Upper lobe of left lung (tissue), 4 donors: ENCODE data around the gene FNDC5.

Experiments
- CTCF ChIP-seq, 6 experiments: fragments of 450-650 bp in 4 of 6; fragments of 200-600 bp in 2 of 6; sonication (generic) in 2 of 6; IDR thresholded peaks; one replicate each; pipeline ENCODE4 v1.5.1; 2016 to 2019; ENCODE audit warnings: antibody characterized with exemption in 6 of 6
- POLR2A ChIP-seq, 4 donors: fragments of 450-650 bp; IDR thresholded peaks; one replicate each; pipeline ENCODE4 v1.5.1; 2016 to 2017; ENCODE audit warnings: antibody characterized with exemption in 4 of 4, mild to moderate bottlenecking in 2 of 4
- POLR2AphosphoS5 ChIP-seq, 2 donors: sonication (generic); formaldehyde crosslinking; IDR thresholded peaks; one replicate each; pipeline ENCODE4 v1.5.1; 2017; ENCODE audit warnings: antibody characterized with exemption in 2 of 2

GRCh38 chr1:32903991-32904785 is 33.5 kb upstream of the FNDC5 start:
- TF ChIP-seq POLR2AphosphoS5 (IDR thresholded peaks at IDR 0.05), result no peak
- no peak for TF ChIP-seq CTCF (IDR thresholded peaks at IDR 0.05)
- no peak for TF ChIP-seq POLR2A (IDR thresholded peaks at IDR 0.05)
